Tibial nerve (tissue), 4 donors: Measurements from ENCODE around the gene ING1. TPM values are rescaled to one million over a fixed set of nuclear protein-coding genes. Genes with fewer than 3 reads are reported as not detected.

Source experiments
- DNase-seq, 2 donors: peaks; one replicate each; pipeline ENCODE4 v3.0.0-alpha.2; 2019; ENCODE audit warnings: low spot score in 2 of 2
- H3K27ac ChIP-seq, 4 donors: fragments of 200-600 bp; sonication (generic) in 3 of 4; one replicate each; pipeline ENCODE4 v1.5.1; 2017 to 2019; ENCODE audit warnings: mild to moderate bottlenecking in 1 of 4
- H3K27me3 ChIP-seq, 2 donors: fragments of 200-600 bp; sonication (generic) in 1 of 2; one replicate each; pipeline versions ENCODE4 v1.5.1 to v1.6.0; 2017 to 2019
- H3K36me3 ChIP-seq, 3 donors: fragments of 200-600 bp; sonication (generic); one replicate each; pipeline ENCODE4 v1.5.1; 2018 to 2019
- H3K4me1 ChIP-seq, 4 donors: fragments of 200-600 bp; sonication (generic) in 3 of 4; one replicate each; pipeline ENCODE4 v1.5.1; 2017 to 2019
- H3K4me3 ChIP-seq, 4 donors: fragments of 200-600 bp; sonication (generic) in 3 of 4; one replicate each; pipeline ENCODE4 v1.5.1; 2017 to 2019; ENCODE audit warnings: mild to moderate bottlenecking in 1 of 4, moderate library complexity in 1 of 4
- H3K9me3 ChIP-seq, 4 donors: fragments of 200-600 bp; sonication (generic) in 3 of 4; one replicate each; pipeline ENCODE4 v1.5.1; 2017 to 2019
- EP300 ChIP-seq, 2 donors: sonication (generic); formaldehyde crosslinking; IDR thresholded peaks; one replicate each; pipeline ENCODE4 v1.6.1; 2017; ENCODE audit warnings: antibody characterized with exemption in 2 of 2, mild to moderate bottlenecking in 1 of 2
- POLR2A ChIP-seq, 2 donors: fragments of 450-650 bp; IDR thresholded peaks; one replicate each; pipeline ENCODE4 v1.6.1; 2017; ENCODE audit warnings: antibody characterized with exemption in 2 of 2, mild to moderate bottlenecking in 2 of 2, moderate library complexity in 2 of 2
- WGBS, 2 donors: methylation state at CpG; one replicate each; pipeline ENCODE4 v1.1.5; 2018; 5-methylcytosine and 5-hydroxymethylcytosine counted together
- total RNA-seq, 4 donors: library from RNA; depleted of rRNA; stranded (reverse); fragments of >200 nt; gene quantifications; one replicate each; pipeline ENCODE4 v1.1.0, GENCODE V29; 2016
- TF ChIP-seq, protein P1 (sequence below), 5 experiments: fragments of 200-600 bp in 3 of 5; fragments of 450-650 bp in 2 of 5; sonication (generic) in 3 of 5; IDR thresholded peaks; one replicate each; pipeline ENCODE4 v1.5.1; 2016 to 2019; ENCODE audit warnings: antibody characterized with exemption in 5 of 5, mild to moderate bottlenecking in 3 of 5, moderate library complexity in 2 of 5

ING1 gene
- total RNA-seq, 4 donors from 2014 or later: 23.6 to 32.2 (median 28.3) TPM

DNA sequence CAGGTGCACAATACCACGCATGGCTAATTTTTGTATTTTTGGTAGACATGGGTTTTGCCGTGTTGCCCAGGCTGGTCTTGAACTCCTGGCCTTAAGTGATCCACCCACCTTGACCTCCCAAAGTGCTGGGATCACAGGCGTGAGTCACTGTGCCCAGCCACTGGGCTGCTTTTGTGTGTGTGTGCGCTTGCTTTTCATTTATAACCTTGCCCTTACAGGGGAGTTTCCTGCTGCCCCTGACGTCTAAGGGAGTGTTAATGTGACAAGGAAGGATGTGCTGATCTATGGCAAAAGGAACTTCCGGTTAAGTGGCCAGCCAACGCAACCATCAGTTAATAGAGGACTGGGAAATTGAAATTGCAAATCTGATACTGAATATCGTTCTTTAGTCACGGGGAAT lies 57.7 kb downstream of the ING1 start:
- Histone ChIP-seq H3K27me3 (peaks cover 0 to 6% of the 10 kb centered on the region in 2 donors), H3K4me1 (no peaks in the 10 kb centered on the region), H3K4me3 (no peak overlapping the region), H3K36me3 (no peaks in the 10 kb centered on the region), H3K27ac (no peak overlapping the region), H3K9me3 (no peaks in the 10 kb centered on the region)
- TF ChIP-seq EP300 (IDR thresholded peaks at IDR 0.05) (no peak), POLR2A (IDR thresholded peaks at IDR 0.05) (no peak)
- TF ChIP-seq, protein P1, sequence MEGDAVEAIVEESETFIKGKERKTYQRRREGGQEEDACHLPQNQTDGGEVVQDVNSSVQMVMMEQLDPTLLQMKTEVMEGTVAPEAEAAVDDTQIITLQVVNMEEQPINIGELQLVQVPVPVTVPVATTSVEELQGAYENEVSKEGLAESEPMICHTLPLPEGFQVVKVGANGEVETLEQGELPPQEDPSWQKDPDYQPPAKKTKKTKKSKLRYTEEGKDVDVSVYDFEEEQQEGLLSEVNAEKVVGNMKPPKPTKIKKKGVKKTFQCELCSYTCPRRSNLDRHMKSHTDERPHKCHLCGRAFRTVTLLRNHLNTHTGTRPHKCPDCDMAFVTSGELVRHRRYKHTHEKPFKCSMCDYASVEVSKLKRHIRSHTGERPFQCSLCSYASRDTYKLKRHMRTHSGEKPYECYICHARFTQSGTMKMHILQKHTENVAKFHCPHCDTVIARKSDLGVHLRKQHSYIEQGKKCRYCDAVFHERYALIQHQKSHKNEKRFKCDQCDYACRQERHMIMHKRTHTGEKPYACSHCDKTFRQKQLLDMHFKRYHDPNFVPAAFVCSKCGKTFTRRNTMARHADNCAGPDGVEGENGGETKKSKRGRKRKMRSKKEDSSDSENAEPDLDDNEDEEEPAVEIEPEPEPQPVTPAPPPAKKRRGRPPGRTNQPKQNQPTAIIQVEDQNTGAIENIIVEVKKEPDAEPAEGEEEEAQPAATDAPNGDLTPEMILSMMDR (IDR thresholded peaks at IDR 0.05): no peak
- DNase-seq: no peak
- WGBS, 2 donors: 59 to 66% methylated on average over 9 of the region's 9 CpGs

DNA sequence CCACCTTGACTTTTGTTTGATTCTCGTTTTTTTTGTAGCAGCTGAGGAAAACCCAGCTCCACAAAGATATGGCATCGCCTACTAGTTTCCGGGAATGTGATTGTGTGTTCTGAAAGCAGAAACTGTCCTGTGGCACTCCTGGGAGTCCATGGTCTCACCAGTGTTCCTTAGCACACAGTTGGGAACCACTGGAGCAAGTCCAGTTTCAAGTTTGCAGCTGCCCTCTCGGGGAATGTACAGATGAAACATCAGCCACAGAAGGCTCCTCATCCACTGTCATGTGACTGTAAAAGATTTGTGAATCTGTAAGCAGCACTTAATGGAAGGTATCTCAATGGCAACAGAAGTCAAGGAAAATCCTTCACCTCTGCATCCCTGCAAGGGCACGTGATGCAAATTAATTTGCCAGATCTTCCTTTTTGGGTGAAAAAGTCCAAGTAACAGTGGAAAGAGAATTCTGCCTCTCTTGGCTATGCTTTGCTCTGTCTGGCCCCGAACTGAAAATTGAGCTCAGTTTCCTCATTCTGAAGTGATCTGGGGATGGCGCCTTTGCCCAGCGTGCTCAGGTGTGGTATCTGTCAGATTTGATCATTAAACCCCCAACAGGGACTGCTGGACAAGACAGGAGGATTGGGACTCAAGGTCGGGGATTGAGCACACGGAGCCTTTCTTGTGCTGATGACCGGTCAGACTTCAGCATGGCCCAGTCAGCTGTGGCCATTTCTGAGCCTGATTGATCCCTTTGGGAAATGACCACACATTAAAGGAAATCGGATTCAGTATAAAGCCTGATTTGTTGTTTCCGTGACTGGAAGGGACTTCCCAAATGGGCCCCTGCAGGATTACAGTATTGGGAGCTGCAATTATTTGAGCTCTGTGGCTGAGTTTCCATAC lies 58.8 kb downstream of the ING1 start:
- H3K4me3 ChIP-seq: no peak overlapping the region
- 81 to 84% methylated on average over 13 of the region's 13 CpGs for WGBS, 2 donors
- H3K27ac ChIP-seq: no peak overlapping the region
- DNase-seq: no peak
- no peaks in the 10 kb centered on the region for H3K9me3 ChIP-seq
- TF ChIP-seq, protein P1 (IDR thresholded peaks at IDR 0.05): no peak
- TF ChIP-seq EP300 (IDR thresholded peaks at IDR 0.05): no peak
- TF ChIP-seq POLR2A (IDR thresholded peaks at IDR 0.05): no peak
- H3K27me3 ChIP-seq: peaks cover 0 to 6% of the 10 kb centered on the region in 2 donors
- no peaks in the 10 kb centered on the region for H3K4me1 ChIP-seq
- no peaks in the 10 kb centered on the region for H3K36me3 ChIP-seq

Other genes starting within 250 kb of the ING1 start
- gene RAB20, start 152.0 kb upstream of the ING1 start, total RNA-seq: 10 to 100 TPM; 28.5 to 52.5 (median 30.2) TPM
- gene NAXD, start 98.2 kb upstream of the ING1 start, total RNA-seq: 10 to 100 TPM; 27.6 to 45.7 (median 38.5) TPM
- gene CARS2, start 7.6 kb upstream of the ING1 start, total RNA-seq: 10 to 100 TPM; 33.7 to 68.4 (median 64.3) TPM
- gene ANKRD10, start 201.4 kb downstream of the ING1 start, total RNA-seq: 100 to 1,000 TPM; 200 to 241 (median 207) TPM